Kasumi-1 (cell line): Measurements from ENCODE around the gene PDCD2L.

Experiments
- DNase-seq, 2 experiments: peaks; one replicate each; lab custom pipeline; 2025; lab: John Stamatoyannopoulos, UW

PDCD2L gene

GRCh38 chr19:34471906-34472700 lies 67.9 kb downstream of the PDCD2L start:
- no peak for DNase-seq

- no peak for DNase-seq
Observed at GRCh38 chr19:34474233-34474989, 70.2 kb downstream of the PDCD2L start.

GRCh38 chr19:34475026-34475974 lies 71.1 kb downstream of the PDCD2L start:
- DNase-seq: peak; percentile 49 to 54
